Natural killer cell (primary cell): Measurements from ENCODE around the gene DOCK10. TPM values are rescaled to one million over a fixed set of nuclear protein-coding genes. Genes with fewer than 3 reads are reported as not detected.

Source experiments
- ATAC-seq, 3 donors: fragments of 150-1000 bp in 2 of 3; fragments of 200-7000 bp in 1 of 3; cut with Tn5 transposase; 1 replicate in 1 of 3; 2 replicates in 2 of 3; pipeline ENCODE4 v1.10.0; 2021; ENCODE audit warnings: mild to moderate bottlenecking in 2 of 3, moderate library complexity in 2 of 3
- DNase-seq, 2 donors: peaks; one replicate each; pipeline versions ENCODE4 v3.0.0 to v3.0.0-alpha.2; 2013 to 2021; ENCODE audit warnings: mixed read lengths in 1 of 2
- H3K27ac ChIP-seq: one replicate; pipeline ENCODE4 v1.5.1; 2013; ENCODE audit warnings: mild to moderate bottlenecking, low read length
- H3K27me3 ChIP-seq: one replicate; pipeline ENCODE4 v1.6.1; 2013; ENCODE audit warnings: low read length; ENCODE audit not compliant: control insufficient read depth, insufficient read depth
- H3K36me3 ChIP-seq: one replicate; pipeline ENCODE4 v1.6.1; 2013; ENCODE audit warnings: low read length; ENCODE audit not compliant: control insufficient read depth, insufficient read depth
- H3K4me1 ChIP-seq: one replicate; pipeline ENCODE4 v1.6.1; 2013; ENCODE audit warnings: low read length; ENCODE audit not compliant: control insufficient read depth, insufficient read depth
- H3K4me3 ChIP-seq: one replicate; pipeline ENCODE4 v1.5.1; 2013; ENCODE audit warnings: low read length
- H3K9me3 ChIP-seq: one replicate; pipeline ENCODE4 v1.6.1; 2013; ENCODE audit warnings: low read length; ENCODE audit not compliant: control insufficient read depth, insufficient read depth
- H3K27ac Mint-ChIP-seq, 2 donors: one replicate each; pipeline ENCODE4 v1.8.0; 2022; ENCODE audit warnings: mild to moderate bottlenecking in 2 of 2, mixed read lengths in 2 of 2, moderate library complexity in 1 of 2
- H3K27me3 Mint-ChIP-seq, 2 donors: one replicate each; pipeline ENCODE4 v1.8.0; 2022; ENCODE audit warnings: low read depth in 2 of 2, mixed read lengths in 2 of 2
- H3K36me3 Mint-ChIP-seq: one replicate; pipeline ENCODE4 v1.8.0; 2022; ENCODE audit warnings: mixed read lengths
- H3K4me1 Mint-ChIP-seq, 2 donors: one replicate each; pipeline ENCODE4 v1.8.0; 2022; ENCODE audit warnings: mixed read lengths in 2 of 2
- H3K4me3 Mint-ChIP-seq: one replicate; pipeline ENCODE4 v1.8.0; 2022; ENCODE audit warnings: mild to moderate bottlenecking, moderate library complexity, mixed read lengths
- H3K9me3 Mint-ChIP-seq, 2 donors: one replicate each; pipeline ENCODE4 v1.8.0; 2022; ENCODE audit warnings: mixed read lengths in 2 of 2
- WGBS: methylation state at CpG from one replicate; pipeline ENCODE4 v1.1.7; 2013; ENCODE audit warnings: missing lambda C conversion rate; ENCODE audit not compliant: insufficient coverage; 5-methylcytosine and 5-hydroxymethylcytosine counted together
- intact Hi-C: fragments of 100-400 bp; cut with micrococcal nuclease; formaldehyde crosslinking; loops from one replicate; pipeline ENCODE4 v1.14.2; 2022
- total RNA-seq, 4 donors: library from RNA; stranded (reverse); fragments of 120-200 nt in 1 of 4; gene quantifications; one replicate each; pipeline versions ENCODE4 v1.2.3 to v1.2.4, GENCODE V29; 2013 to 2022
- TF ChIP-seq, protein P1 (sequence below): fragments of 200-600 bp; IDR thresholded peaks from one replicate; pipeline ENCODE4 v1.8.0; 2022; ENCODE audit warnings: antibody characterized with exemption

DOCK10 gene
- total RNA-seq, 3 donors from 2014 or later (not counting 1 experiment from before 2014, with no cell fraction given), result 181 to 213 (median 182) TPM

DNA sequence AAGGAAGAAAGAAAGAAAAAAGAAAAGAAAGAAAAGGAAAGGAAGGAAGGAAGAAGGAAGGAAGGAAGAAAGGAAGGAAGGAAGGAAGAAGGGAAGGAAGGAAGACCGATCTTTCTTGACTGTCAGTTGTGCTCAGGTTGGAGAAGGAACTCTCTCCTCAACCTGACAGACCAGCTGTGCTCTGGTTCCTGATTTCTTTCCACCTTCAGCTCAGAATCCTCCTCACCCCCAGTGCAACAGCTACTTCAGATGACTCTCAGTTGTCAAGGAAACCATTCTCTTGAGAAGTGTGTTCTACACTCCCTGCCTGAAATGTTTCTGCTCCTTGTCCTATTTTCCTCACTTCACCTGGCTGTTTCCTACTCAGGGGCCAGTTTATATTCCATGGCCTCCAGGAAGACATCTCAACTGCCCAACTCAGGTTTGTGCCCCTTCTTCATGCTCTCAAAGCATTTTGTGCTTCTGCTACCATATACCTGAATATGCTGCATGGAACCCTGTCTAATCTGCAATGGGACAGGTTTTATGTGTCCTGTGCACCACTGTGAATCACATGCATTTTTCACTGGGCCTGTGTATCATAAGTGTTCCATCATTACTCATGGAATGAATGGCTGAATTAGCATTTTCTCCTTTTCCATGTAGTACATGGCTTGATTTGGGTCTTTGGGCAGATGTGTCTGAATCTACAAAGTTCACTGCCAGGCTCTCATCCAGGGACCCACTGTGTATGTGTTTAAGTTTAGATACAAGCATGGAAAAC, 32.8 kb upstream of the DOCK10 start:
- DNase-seq (no peak), ATAC-seq (no peak)
- Mint-ChIP-seq H3K4me1 (peaks cover 6 to 18% of the 10 kb centered on the region in 2 donors), H3K36me3 (no peaks in the 10 kb centered on the region), H3K27me3 (no peaks in the 10 kb centered on the region), H3K4me3 (no peak overlapping the region), H3K27ac (no peak overlapping the region), H3K9me3 (no peaks in the 10 kb centered on the region)
- no peaks in the 10 kb centered on the region for H3K36me3 ChIP-seq
- no peaks in the 10 kb centered on the region for H3K27me3 ChIP-seq
- H3K4me1 ChIP-seq, result no peaks in the 10 kb centered on the region
- H3K9me3 ChIP-seq, result no peaks in the 10 kb centered on the region
- 82% methylated on average over 1 of the region's 1 CpG for WGBS
- intact Hi-C loops, result no loop called here
- no peak overlapping the region for H3K27ac ChIP-seq
- H3K4me3 ChIP-seq, result no peak overlapping the region
- TF ChIP-seq, protein P1, sequence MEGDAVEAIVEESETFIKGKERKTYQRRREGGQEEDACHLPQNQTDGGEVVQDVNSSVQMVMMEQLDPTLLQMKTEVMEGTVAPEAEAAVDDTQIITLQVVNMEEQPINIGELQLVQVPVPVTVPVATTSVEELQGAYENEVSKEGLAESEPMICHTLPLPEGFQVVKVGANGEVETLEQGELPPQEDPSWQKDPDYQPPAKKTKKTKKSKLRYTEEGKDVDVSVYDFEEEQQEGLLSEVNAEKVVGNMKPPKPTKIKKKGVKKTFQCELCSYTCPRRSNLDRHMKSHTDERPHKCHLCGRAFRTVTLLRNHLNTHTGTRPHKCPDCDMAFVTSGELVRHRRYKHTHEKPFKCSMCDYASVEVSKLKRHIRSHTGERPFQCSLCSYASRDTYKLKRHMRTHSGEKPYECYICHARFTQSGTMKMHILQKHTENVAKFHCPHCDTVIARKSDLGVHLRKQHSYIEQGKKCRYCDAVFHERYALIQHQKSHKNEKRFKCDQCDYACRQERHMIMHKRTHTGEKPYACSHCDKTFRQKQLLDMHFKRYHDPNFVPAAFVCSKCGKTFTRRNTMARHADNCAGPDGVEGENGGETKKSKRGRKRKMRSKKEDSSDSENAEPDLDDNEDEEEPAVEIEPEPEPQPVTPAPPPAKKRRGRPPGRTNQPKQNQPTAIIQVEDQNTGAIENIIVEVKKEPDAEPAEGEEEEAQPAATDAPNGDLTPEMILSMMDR, result no peak

DNA sequence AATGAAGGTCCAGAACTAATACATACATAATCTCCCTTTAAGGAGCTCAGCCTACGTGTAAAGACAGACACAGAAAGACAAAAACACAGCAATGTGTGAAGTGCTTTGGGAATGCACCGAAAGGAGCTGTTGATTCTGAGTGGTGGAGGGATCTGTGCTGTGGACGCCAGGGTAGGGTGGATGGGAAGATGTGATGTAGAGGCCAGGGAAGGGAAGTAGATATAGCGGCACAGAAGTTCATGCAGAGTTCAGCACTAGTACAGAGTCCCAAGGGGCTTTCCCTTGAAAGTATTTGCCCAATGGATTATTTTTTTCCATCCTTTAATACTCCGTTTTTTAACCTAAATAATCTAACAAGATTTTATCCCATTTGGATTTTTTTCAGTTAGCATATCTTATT, 32.1 kb upstream of the DOCK10 start:
- H3K4me3 ChIP-seq, result no peak overlapping the region
- 92% methylated on average over 4 of the region's 5 CpGs for WGBS
- DNase-seq (no peak), ATAC-seq (no peak)
- H3K27me3 ChIP-seq, result no peaks in the 10 kb centered on the region
- H3K9me3 ChIP-seq, result no peaks in the 10 kb centered on the region
- Mint-ChIP-seq H3K9me3 (no peaks in the 10 kb centered on the region), H3K27ac (no peak overlapping the region), H3K4me1 (peaks cover 6 to 18% of the 10 kb centered on the region in 2 donors), H3K36me3 (no peaks in the 10 kb centered on the region), H3K27me3 (no peaks in the 10 kb centered on the region), H3K4me3 (no peak overlapping the region)
- H3K4me1 ChIP-seq, result no peaks in the 10 kb centered on the region
- TF ChIP-seq, protein P1, result no peak
- no peak overlapping the region for H3K27ac ChIP-seq
- no peaks in the 10 kb centered on the region for H3K36me3 ChIP-seq
- intact Hi-C loops, result no loop called here

GRCh38 chr2:225073198-225073597, 30.9 kb upstream of the DOCK10 start:
- no peaks in the 10 kb centered on the region for H3K27me3 Mint-ChIP-seq
- no peak overlapping the region for H3K27ac ChIP-seq
- no peaks in the 10 kb centered on the region for H3K9me3 ChIP-seq
- no peaks in the 10 kb centered on the region for H3K36me3 ChIP-seq
- intact Hi-C loops, result no loop called here
- WGBS, result 87% methylated on average over 5 of the region's 5 CpGs
- no peak overlapping the region for H3K27ac Mint-ChIP-seq
- no peaks in the 10 kb centered on the region for H3K36me3 Mint-ChIP-seq
- H3K9me3 Mint-ChIP-seq, result no peaks in the 10 kb centered on the region
- no peak overlapping the region for H3K4me3 ChIP-seq
- DNase-seq (no peak), ATAC-seq (no peak)
- peaks cover 6 to 18% of the 10 kb centered on the region in 2 donors for H3K4me1 Mint-ChIP-seq
- TF ChIP-seq, protein P1, result no peak
- H3K27me3 ChIP-seq, result no peaks in the 10 kb centered on the region
- no peak overlapping the region for H3K4me3 Mint-ChIP-seq
- H3K4me1 ChIP-seq, result no peaks in the 10 kb centered on the region

DNA sequence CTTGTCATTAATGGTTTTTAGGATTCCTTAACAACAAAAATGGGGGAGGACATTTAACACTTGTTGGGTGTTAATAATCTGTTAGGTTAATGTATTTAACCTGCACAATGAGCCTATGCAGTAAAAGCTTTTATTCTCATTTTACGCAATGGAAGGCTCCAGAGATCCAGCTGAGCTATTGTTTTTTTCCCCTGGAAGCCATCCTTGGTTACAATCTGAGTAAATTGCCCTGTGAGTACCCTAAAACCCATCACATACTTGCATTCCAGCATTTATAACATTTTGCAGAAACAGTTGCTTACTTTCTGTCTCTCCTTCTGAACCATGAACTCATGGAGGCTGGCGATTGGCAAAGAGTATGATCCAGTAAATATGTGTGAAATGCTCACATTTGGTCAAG, 30.2 kb upstream of the DOCK10 start:
- no peak overlapping the region for H3K4me3 Mint-ChIP-seq
- peaks cover 0 to 13% of the 10 kb centered on the region in 2 donors for H3K4me1 Mint-ChIP-seq
- H3K27ac Mint-ChIP-seq, result no peak overlapping the region
- H3K36me3 ChIP-seq, result no peaks in the 10 kb centered on the region
- no peak overlapping the region for H3K27ac ChIP-seq
- DNase-seq (no peak), ATAC-seq (no peak)
- no peaks in the 10 kb centered on the region for H3K27me3 ChIP-seq
- H3K4me1 ChIP-seq, result no peaks in the 10 kb centered on the region
- H3K27me3 Mint-ChIP-seq, result no peaks in the 10 kb centered on the region
- no peaks in the 10 kb centered on the region for H3K9me3 Mint-ChIP-seq
- H3K36me3 Mint-ChIP-seq, result no peaks in the 10 kb centered on the region
- intact Hi-C loops, result no loop called here
- H3K9me3 ChIP-seq, result peaks cover 5% of the 10 kb centered on the region
- H3K4me3 ChIP-seq, result no peak overlapping the region
- WGBS, result 100% methylated on average over 2 of the region's 2 CpGs
- TF ChIP-seq, protein P1, result no peak
